Mesendoderm (in vitro differentiated cells): ENCODE measurements around the gene NXPH1.
"Not testable (repeated sequence)": the region's sequence is repeated elsewhere in the genome, so short reads cannot be mapped to it uniquely, and the experiment has no call there.

Experiments
- DNase-seq: peaks from one replicate; pipeline ENCODE4 v3.0.0; 2013
- H2AK5ac ChIP-seq: 2 replicates; pipeline ENCODE4 v1.6.1; 2013; ENCODE audit warnings: low read length, inconsistent platforms
- H2BK120ac ChIP-seq: 2 replicates; pipeline ENCODE4 v1.6.1; 2013; ENCODE audit warnings: low read depth, mild to moderate bottlenecking, low read length, moderate library complexity, mixed read lengths
- H2BK15ac ChIP-seq: replicated peaks from 2 replicates; pipeline ENCODE4 v1.6.1; 2013; ENCODE audit warnings: low read depth, mild to moderate bottlenecking, moderate library complexity
- H2BK5ac ChIP-seq: 2 replicates; pipeline ENCODE4 v1.6.1; 2013; ENCODE audit warnings: low read length, inconsistent platforms
- H3K18ac ChIP-seq: 2 replicates; pipeline ENCODE4 v1.6.1; 2013; ENCODE audit warnings: mild to moderate bottlenecking, low read length, mixed read lengths
- H3K23ac ChIP-seq: one replicate; pipeline ENCODE4 v1.6.1; 2013; ENCODE audit warnings: low read length
- H3K27ac ChIP-seq: 2 replicates; pipeline ENCODE4 v1.5.1; 2013; ENCODE audit warnings: low read depth, mild to moderate bottlenecking, inconsistent platforms, low read length, moderate library complexity
- H3K27me3 ChIP-seq: 2 replicates; pipeline ENCODE4 v1.6.1; 2013; ENCODE audit warnings: low read length, control low read depth, mild to moderate bottlenecking, inconsistent platforms; ENCODE audit not compliant: insufficient read depth, poor library complexity
- H3K36me3 ChIP-seq: 2 replicates; pipeline ENCODE4 v1.6.1; 2013; ENCODE audit warnings: low read length, inconsistent platforms; ENCODE audit not compliant: control insufficient read depth, insufficient read depth
- H3K4ac ChIP-seq: one replicate; pipeline ENCODE4 v1.6.1; 2013; ENCODE audit warnings: low read depth, mild to moderate bottlenecking, low read length, moderate library complexity
- H3K4me1 ChIP-seq: 2 replicates; pipeline ENCODE4 v1.6.1; 2013; ENCODE audit warnings: low read depth, low read length, inconsistent platforms; ENCODE audit not compliant: control insufficient read depth
- H3K4me2 ChIP-seq: 2 replicates; pipeline ENCODE4 v1.6.1; 2013; ENCODE audit warnings: low read length
- H3K4me3 ChIP-seq: 2 replicates; pipeline ENCODE4 v1.5.1; 2013; ENCODE audit warnings: mild to moderate bottlenecking, low read length
- H3K56ac ChIP-seq: one replicate; pipeline ENCODE4 v1.6.1; 2013; ENCODE audit warnings: low read length
- H3K79me1 ChIP-seq: 2 replicates; pipeline ENCODE4 v1.6.1; 2013; ENCODE audit warnings: low read length, inconsistent platforms
- H3K79me2 ChIP-seq: 2 replicates; pipeline ENCODE4 v1.6.1; 2013; ENCODE audit warnings: mild to moderate bottlenecking, low read length; ENCODE audit not compliant: control insufficient read depth, insufficient read depth
- H3K9ac ChIP-seq: 2 replicates; pipeline ENCODE4 v1.6.1; 2013; ENCODE audit warnings: low read length, inconsistent platforms
- H4K5ac ChIP-seq: one replicate; pipeline ENCODE4 v1.6.1; 2013; ENCODE audit warnings: low read length
- H4K8ac ChIP-seq: one replicate; pipeline ENCODE4 v1.6.1; 2013; ENCODE audit warnings: low read depth, mild to moderate bottlenecking, control low read depth, low read length, moderate library complexity
- WGBS: extraction: QIAGEN DNeasy Blood & Tissue Kit; methylation state at CpG from one replicate; pipeline ENCODE4 v1.1.7; 2013; ENCODE audit warnings: low lambda C conversion rate, missing lambda C conversion rate; ENCODE audit not compliant: insufficient coverage; ENCODE audit errors: extremely low coverage; 5-methylcytosine and 5-hydroxymethylcytosine counted together

NXPH1 gene

GRCh38 chr7:8731756-8732155, 298.3 kb downstream of the NXPH1 start:
- not testable (repeated sequence) for H2AK5ac ChIP-seq, H3K18ac ChIP-seq, H3K79me1 ChIP-seq, H3K79me2 ChIP-seq, H2BK120ac ChIP-seq, H3K36me3 ChIP-seq, H3K27me3 ChIP-seq, H3K9ac ChIP-seq, H3K27ac ChIP-seq, H3K56ac ChIP-seq, H4K5ac ChIP-seq, H3K4me3 ChIP-seq, H2BK5ac ChIP-seq, H2BK15ac ChIP-seq, H4K8ac ChIP-seq, H3K4me1 ChIP-seq, H3K4ac ChIP-seq, DNase-seq, H3K4me2 ChIP-seq, H3K23ac ChIP-seq
- WGBS, result no CpG with 5 or more reads among the region's 14 CpGs

- no CpG with 5 or more reads among the region's 1 CpG for WGBS
- Histone ChIP-seq H3K36me3 (no peaks in the 10 kb centered on the region), H3K4me3 (no peak overlapping the region), H2BK5ac (no peak overlapping the region), H3K4me1 (no peaks in the 10 kb centered on the region), H3K9ac (no peak overlapping the region), H3K79me1 (no peaks in the 10 kb centered on the region), H3K23ac (no peak overlapping the region), H4K5ac (no peak overlapping the region), H3K4me2 (no peak overlapping the region), H2AK5ac (no peak overlapping the region), H3K18ac (no peak overlapping the region), H3K79me2 (no peaks in the 10 kb centered on the region), H3K27me3 (no peaks in the 10 kb centered on the region), H3K27ac (no peak overlapping the region), H2BK120ac (no peak overlapping the region), H4K8ac (no peak overlapping the region), H3K56ac (no peak overlapping the region), H3K4ac (no peak overlapping the region), H2BK15ac (no peak overlapping the region)
- no peak for DNase-seq
These were observed 306.4 kb downstream of the NXPH1 start for GRCh38 chr7:8739837-8740236.

DNA sequence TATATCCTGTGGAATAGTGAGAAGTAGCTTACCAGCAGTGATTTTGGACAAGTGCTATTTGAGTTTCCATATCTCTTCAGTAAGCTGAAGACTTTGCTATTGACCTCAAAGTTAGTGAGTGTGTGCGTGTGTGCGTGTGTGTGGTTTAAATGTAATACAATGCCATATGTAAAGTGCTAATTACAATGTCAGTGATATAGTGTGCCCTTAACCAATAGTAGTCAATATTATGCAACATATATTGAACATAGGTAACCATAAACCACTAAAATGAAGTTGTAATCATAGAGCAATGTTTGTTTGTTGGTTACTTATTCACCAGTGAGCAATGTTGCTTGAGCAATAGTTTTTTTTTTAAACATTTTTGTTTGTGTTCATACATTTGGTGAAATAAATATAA, 309.4 kb downstream of the NXPH1 start:
- Histone ChIP-seq H4K8ac (no peak overlapping the region), H3K18ac (no peak overlapping the region), H2BK15ac (no peak overlapping the region), H3K36me3 (no peaks in the 10 kb centered on the region), H3K27ac (no peak overlapping the region), H3K4me2 (no peak overlapping the region), H3K4me1 (no peaks in the 10 kb centered on the region), H3K4me3 (no peak overlapping the region), H4K5ac (no peak overlapping the region), H3K79me1 (no peaks in the 10 kb centered on the region), H2BK120ac (no peak overlapping the region), H3K79me2 (no peaks in the 10 kb centered on the region), H3K4ac (no peak overlapping the region), H3K9ac (no peak overlapping the region), H3K56ac (no peak overlapping the region), H2BK5ac (no peak overlapping the region), H3K27me3 (no peaks in the 10 kb centered on the region), H3K23ac (no peak overlapping the region), H2AK5ac (no peak overlapping the region)
- no peak for DNase-seq
- no CpG with 5 or more reads among the region's 2 CpGs for WGBS

DNA sequence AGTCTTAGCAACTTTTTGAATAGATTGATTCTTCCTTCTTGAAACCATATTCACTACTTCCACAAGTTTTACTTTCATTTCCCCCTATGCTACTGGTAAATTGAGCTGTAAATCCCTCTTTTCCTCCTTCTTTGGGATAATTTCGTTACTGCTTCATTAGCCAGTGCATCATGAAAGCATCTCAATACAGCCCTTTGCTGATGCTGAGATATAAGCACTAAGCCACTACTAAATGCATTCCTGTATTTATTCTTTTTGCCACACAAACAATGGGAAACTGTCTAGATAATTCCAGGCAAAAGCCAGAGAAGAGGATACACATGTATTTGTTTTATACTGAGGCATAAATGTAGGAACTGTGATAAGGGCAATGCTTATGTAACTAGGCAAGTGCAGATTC, 313.9 kb downstream of the NXPH1 start:
- H3K56ac ChIP-seq, result no peak overlapping the region
- no peak overlapping the region for H3K4me2 ChIP-seq
- no CpG with 5 or more reads among the region's 1 CpG for WGBS

DNA sequence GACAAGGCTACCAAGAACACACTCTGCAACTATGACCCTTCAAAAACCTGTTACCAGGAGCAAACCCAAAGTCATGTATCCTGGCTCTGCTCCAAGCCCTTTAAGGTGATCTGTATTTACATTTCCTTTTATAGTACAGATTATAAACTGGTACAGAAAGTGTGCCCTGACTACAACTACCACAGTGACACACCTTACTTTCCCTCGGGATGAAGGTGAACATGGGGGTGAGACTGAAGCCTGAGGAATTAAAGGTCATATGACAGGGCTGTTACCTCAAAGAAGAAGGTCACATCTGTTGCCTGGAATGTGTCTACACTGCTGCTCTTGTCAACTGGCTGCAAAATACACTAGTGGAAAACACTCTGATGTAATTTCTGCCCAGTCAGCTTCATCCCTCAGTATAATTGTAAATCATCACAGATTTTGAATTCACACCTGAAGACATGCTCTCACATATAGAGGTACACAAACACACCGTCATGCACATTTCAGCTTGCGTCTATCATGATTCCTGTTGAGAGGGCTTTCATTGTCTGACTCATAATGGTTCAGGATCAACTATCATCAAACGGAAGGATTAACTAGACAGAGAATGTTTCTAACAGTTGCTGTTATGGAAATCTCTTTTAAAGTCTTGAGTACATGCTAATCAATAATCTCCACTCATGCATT, 318.3 kb downstream of the NXPH1 start:
- Histone ChIP-seq H3K9ac (no peak overlapping the region), H3K36me3 (no peaks in the 10 kb centered on the region), H4K5ac (no peak overlapping the region), H3K4me1 (no peaks in the 10 kb centered on the region), H2AK5ac (no peak overlapping the region), H3K23ac (no peak overlapping the region), H2BK120ac (no peak overlapping the region), H3K4ac (no peak overlapping the region), H3K56ac (no peak overlapping the region), H4K8ac (no peak overlapping the region), H2BK15ac (no peak overlapping the region), H3K27ac (no peak overlapping the region), H3K18ac (no peak overlapping the region), H3K4me3 (no peak overlapping the region), H3K79me2 (no peaks in the 10 kb centered on the region), H3K4me2 (no peak overlapping the region), H2BK5ac (no peak overlapping the region), H3K79me1 (no peaks in the 10 kb centered on the region), H3K27me3 (no peaks in the 10 kb centered on the region)
- no CpG with 5 or more reads among the region's 4 CpGs for WGBS
- no peak for DNase-seq

More for the DNA sequence above, 313.9 kb downstream of the NXPH1 start:
- no peak for DNase-seq
- Histone ChIP-seq H3K4me3 (no peak overlapping the region), H3K27me3 (no peaks in the 10 kb centered on the region), H3K79me1 (no peaks in the 10 kb centered on the region), H3K23ac (no peak overlapping the region), H4K5ac (no peak overlapping the region), H3K4me1 (no peaks in the 10 kb centered on the region), H4K8ac (no peak overlapping the region), H3K79me2 (no peaks in the 10 kb centered on the region), H3K9ac (no peak overlapping the region), H3K4ac (no peak overlapping the region), H2BK120ac (no peak overlapping the region), H2AK5ac (no peak overlapping the region), H3K36me3 (no peaks in the 10 kb centered on the region), H2BK15ac (no peak overlapping the region), H3K18ac (no peak overlapping the region), H3K27ac (no peak overlapping the region), H2BK5ac (no peak overlapping the region)

DNA sequence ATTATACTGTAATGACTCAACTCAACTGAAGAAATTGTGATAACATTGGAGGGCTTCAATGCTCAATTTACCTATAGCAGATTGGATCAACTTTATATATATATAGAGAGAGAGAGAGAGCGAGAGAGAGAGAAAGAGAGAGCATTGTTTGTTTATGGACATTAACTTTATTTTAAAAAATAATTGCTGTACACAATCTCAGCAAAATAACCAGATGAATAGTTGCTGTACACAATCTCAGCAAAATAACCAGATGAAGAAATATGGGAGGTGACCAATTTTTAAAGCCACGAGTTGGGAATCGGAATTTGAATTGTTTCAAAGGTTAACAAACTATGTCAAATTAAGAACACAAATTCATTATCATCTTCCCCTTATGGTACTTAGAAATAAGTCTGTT, 319.9 kb downstream of the NXPH1 start:
- Histone ChIP-seq H4K8ac (no peak overlapping the region), H3K36me3 (no peaks in the 10 kb centered on the region), H3K27ac (no peak overlapping the region), H3K56ac (no peak overlapping the region), H2AK5ac (no peak overlapping the region), H4K5ac (no peak overlapping the region), H3K4me1 (no peaks in the 10 kb centered on the region), H3K18ac (no peak overlapping the region), H3K79me2 (no peaks in the 10 kb centered on the region), H2BK15ac (no peak overlapping the region), H3K23ac (no peak overlapping the region), H3K4ac (no peak overlapping the region), H3K4me2 (no peak overlapping the region), H3K27me3 (no peaks in the 10 kb centered on the region), H3K9ac (no peak overlapping the region), H2BK120ac (no peak overlapping the region), H3K4me3 (no peak overlapping the region), H2BK5ac (no peak overlapping the region), H3K79me1 (no peaks in the 10 kb centered on the region)
- DNase-seq, result no peak
- WGBS, result no CpG with 5 or more reads among the region's 3 CpGs
